Osteoblast (primary cell): ENCODE results near the gene ANO10. TPM values are rescaled to one million over a fixed set of nuclear protein-coding genes. Genes with fewer than 3 reads are reported as not detected.
"Not testable (repeated sequence)": the region's sequence is repeated elsewhere in the genome, so short reads cannot be mapped to it uniquely, and the experiment has no call there.

Source experiments
- DNase-seq: peaks from one replicate; pipeline ENCODE4 v3.0.0; 2011; ENCODE audit warnings: low spot score, mixed read lengths; ENCODE audit not compliant: insufficient read length; ENCODE audit errors: missing footprints
- H2AFZ ChIP-seq: 2 replicates; pipeline ENCODE4 v1.6.0; 2011; ENCODE audit warnings: mild to moderate bottlenecking, low read length
- H3K27ac ChIP-seq: 2 replicates; pipeline ENCODE4 v1.5.1; 2011; ENCODE audit warnings: mild to moderate bottlenecking, low read depth, low read length, moderate library complexity
- H3K27me3 ChIP-seq: 2 replicates; pipeline ENCODE4 v1.6.0; 2012; ENCODE audit warnings: mild to moderate bottlenecking, control low read depth, inconsistent platforms, low read length, moderate library complexity; ENCODE audit not compliant: insufficient read depth
- H3K36me3 ChIP-seq: 2 replicates; pipeline ENCODE4 v1.5.1; 2011; ENCODE audit warnings: mild to moderate bottlenecking, low read length, control low read depth, moderate library complexity; ENCODE audit not compliant: insufficient read depth
- H3K4me1 ChIP-seq: 2 replicates; pipeline ENCODE4 v1.5.1; 2011; ENCODE audit warnings: mild to moderate bottlenecking, low read length, control low read depth, moderate library complexity; ENCODE audit not compliant: insufficient read depth
- H3K4me2 ChIP-seq: 2 replicates; pipeline ENCODE4 v1.6.0; 2011; ENCODE audit warnings: mild to moderate bottlenecking, low read length; ENCODE audit not compliant: insufficient read depth
- H3K4me3 ChIP-seq: fragments of 200-600 bp; sonication (generic); 3 replicates; pipeline ENCODE4 v1.5.1; 2012; ENCODE audit warnings: mild to moderate bottlenecking, low read length, inconsistent platforms; ENCODE audit not compliant: insufficient read depth
- H3K79me2 ChIP-seq: 2 replicates; pipeline ENCODE4 v1.6.0; 2012; ENCODE audit warnings: mild to moderate bottlenecking, low read length, control low read depth, inconsistent platforms; ENCODE audit not compliant: insufficient read depth
- H3K9me3 ChIP-seq: 2 replicates; pipeline ENCODE4 v1.5.1; 2011; ENCODE audit warnings: low read depth, low read length, control low read depth
- H4K20me1 ChIP-seq: 2 replicates; pipeline ENCODE4 v1.6.0; 2012; ENCODE audit warnings: mild to moderate bottlenecking, low read length, control low read depth; ENCODE audit not compliant: insufficient read depth
- total RNA-seq: library from RNA; depleted of rRNA; stranded (reverse); fragments of >200 nt; gene quantifications from 2 replicates; pipeline ENCODE4 v1.2.3, GENCODE V29; 2012
- TF ChIP-seq, protein P1 (sequence below): IDR thresholded peaks from 2 replicates; pipeline ENCODE4 v1.5.1; 2011; ENCODE audit warnings: mild to moderate bottlenecking, low read depth, low read length, moderate library complexity; ENCODE audit errors: extremely low read depth

ANO10 gene
- total RNA-seq, 1 donor = 55.7 TPM

DNA sequence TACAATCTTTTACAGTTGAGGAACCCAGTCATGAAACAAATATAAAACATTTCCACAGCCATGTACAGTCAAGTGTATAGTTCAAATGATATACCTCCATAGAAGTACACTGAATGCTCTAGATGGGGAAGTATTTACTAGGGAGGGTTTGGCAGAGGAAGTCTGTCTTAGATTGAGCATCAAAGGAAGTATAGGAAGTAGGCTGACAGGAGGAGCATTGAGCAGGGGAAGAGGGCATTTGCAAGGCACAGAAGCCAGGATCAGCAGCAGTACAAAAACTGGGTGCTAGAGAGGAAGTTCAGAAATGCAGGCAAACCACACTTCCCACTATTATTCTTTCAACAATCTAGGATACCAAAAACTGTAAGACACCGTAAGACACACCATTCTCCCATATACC lies 122.6 kb downstream of the ANO10 start:
- Histone ChIP-seq H2AFZ (no peak overlapping the region), H3K27me3 (no peaks in the 10 kb centered on the region), H3K9me3 (no peaks in the 10 kb centered on the region), H3K27ac (no peak overlapping the region), H3K36me3 (no peaks in the 10 kb centered on the region), H3K79me2 (no peaks in the 10 kb centered on the region), H3K4me1 (no peaks in the 10 kb centered on the region), H3K4me3 (no peak overlapping the region), H4K20me1 (no peaks in the 10 kb centered on the region), H3K4me2 (no peak overlapping the region)
- no peak for DNase-seq
- TF ChIP-seq, protein P1, sequence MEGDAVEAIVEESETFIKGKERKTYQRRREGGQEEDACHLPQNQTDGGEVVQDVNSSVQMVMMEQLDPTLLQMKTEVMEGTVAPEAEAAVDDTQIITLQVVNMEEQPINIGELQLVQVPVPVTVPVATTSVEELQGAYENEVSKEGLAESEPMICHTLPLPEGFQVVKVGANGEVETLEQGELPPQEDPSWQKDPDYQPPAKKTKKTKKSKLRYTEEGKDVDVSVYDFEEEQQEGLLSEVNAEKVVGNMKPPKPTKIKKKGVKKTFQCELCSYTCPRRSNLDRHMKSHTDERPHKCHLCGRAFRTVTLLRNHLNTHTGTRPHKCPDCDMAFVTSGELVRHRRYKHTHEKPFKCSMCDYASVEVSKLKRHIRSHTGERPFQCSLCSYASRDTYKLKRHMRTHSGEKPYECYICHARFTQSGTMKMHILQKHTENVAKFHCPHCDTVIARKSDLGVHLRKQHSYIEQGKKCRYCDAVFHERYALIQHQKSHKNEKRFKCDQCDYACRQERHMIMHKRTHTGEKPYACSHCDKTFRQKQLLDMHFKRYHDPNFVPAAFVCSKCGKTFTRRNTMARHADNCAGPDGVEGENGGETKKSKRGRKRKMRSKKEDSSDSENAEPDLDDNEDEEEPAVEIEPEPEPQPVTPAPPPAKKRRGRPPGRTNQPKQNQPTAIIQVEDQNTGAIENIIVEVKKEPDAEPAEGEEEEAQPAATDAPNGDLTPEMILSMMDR = no peak

DNA sequence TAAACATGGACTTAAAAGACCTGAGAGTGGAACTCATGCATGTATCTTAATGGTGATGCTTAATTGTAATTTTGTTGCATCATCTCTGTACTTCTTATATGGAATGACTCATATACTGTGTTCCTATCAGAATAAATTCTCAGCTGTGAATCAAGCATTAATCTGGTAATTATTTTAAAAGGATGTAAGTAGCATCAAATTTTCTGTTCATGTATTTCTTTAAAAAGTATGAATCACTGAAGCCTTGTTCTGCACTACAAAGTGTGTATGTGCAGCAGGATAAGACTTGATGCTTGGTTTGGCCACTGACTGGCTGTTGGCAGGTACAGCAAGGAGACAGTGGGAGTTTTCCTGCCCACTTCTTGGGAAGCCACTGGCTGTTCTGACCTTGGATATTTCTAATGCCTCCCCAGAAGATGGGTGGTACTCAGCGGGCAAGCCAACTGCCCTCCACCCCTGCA lies 123.9 kb downstream of the ANO10 start:
- no peaks in the 10 kb centered on the region for H4K20me1 ChIP-seq
- TF ChIP-seq, protein P1 = no peak
- H3K79me2 ChIP-seq = no peaks in the 10 kb centered on the region
- no peak overlapping the region for H3K4me2 ChIP-seq
- no peak for DNase-seq
- no peaks in the 10 kb centered on the region for H3K4me1 ChIP-seq
- H2AFZ ChIP-seq = no peak overlapping the region
- H3K9me3 ChIP-seq = no peaks in the 10 kb centered on the region
- H3K27ac ChIP-seq = no peak overlapping the region
- H3K27me3 ChIP-seq = no peaks in the 10 kb centered on the region
- H3K4me3 ChIP-seq = no peak overlapping the region
- H3K36me3 ChIP-seq = no peaks in the 10 kb centered on the region

DNA sequence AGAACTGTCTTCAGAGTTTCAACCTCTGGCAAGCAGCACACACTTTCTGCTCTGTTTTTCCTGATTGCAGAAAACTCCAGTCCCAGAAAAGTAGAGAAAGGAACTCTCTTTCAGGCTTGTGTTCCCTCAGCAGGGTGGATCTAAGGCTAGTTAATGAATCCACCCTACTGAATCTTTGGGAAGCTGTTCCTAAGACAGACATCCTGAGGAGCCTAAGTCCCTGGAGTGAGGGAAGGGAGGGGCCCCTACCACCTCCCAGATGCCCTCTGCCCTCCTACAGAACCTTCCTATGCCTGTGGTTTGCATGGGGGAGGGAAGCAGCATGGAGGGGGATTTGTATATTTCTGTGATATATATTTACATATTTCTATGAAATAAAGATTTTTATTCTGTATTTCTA lies 124.4 kb downstream of the ANO10 start:
- no peak overlapping the region for H2AFZ ChIP-seq
- H3K27me3 ChIP-seq = no peaks in the 10 kb centered on the region
- H3K4me2 ChIP-seq = no peak overlapping the region
- H3K27ac ChIP-seq = no peak overlapping the region
- DNase-seq = no peak
- H3K36me3 ChIP-seq = no peaks in the 10 kb centered on the region
- H3K4me1 ChIP-seq = no peaks in the 10 kb centered on the region
- H3K79me2 ChIP-seq = no peaks in the 10 kb centered on the region
- no peaks in the 10 kb centered on the region for H3K9me3 ChIP-seq
- H4K20me1 ChIP-seq = no peaks in the 10 kb centered on the region
- TF ChIP-seq, protein P1 = no peak
- H3K4me3 ChIP-seq = no peak overlapping the region

DNA sequence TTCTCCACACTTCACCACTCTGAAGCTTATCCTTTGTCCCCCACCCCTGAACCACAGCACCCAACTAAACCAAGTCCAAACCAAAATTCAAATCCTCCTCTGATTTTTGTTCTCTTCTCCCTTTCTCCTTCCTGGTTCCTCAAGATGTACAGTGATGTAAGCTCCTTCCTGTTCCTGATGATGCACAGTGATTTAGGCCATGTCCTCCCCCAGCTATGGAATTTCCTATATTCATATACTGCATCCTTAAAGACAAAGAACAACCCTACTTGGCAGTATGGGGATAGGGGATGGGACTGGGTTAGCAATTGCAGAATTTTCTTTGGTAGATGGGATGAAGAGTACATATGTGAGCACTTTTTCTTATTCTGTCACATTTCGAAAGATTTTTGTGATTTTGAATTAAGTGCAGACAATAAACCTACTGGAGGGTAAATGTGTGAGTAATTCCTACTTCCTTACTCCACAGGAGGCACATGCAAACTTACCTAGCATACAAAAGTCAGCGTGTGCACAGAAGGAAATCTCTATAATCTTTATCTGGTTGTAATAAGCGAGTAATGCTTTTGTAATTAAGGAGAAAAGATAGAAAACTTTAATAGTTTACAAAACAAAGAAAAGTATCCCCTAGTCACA lies 125.0 kb downstream of the ANO10 start:
- Histone ChIP-seq H4K20me1 (no peaks in the 10 kb centered on the region), H2AFZ (no peak overlapping the region), H3K4me2 (no peak overlapping the region), H3K9me3 (no peaks in the 10 kb centered on the region), H3K27me3 (no peaks in the 10 kb centered on the region), H3K36me3 (no peaks in the 10 kb centered on the region), H3K79me2 (no peaks in the 10 kb centered on the region), H3K4me3 (no peak overlapping the region), H3K4me1 (no peaks in the 10 kb centered on the region), H3K27ac (no peak overlapping the region)
- TF ChIP-seq, protein P1 = no peak
- DNase-seq = no peak

DNA sequence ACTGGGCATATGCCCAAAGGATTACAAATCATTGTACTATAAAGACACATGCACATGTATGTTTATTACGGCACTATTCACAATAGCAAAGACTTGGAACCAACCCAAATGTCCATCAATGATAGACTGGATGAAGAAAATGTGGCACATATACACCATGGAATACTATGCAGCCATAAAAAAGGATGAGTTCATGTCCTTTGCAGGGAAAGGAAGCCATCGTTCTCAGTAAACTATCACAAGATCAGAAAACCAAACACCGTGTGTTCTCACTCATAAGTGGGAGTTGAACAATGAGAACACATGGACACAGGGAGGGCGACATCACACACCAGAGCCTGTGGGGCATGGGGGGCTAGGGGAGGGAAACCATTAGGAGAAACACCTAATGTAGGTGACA lies 128.9 kb downstream of the ANO10 start:
- not testable (repeated sequence) for H3K4me1 ChIP-seq, H3K79me2 ChIP-seq, H3K27me3 ChIP-seq, DNase-seq, H3K4me2 ChIP-seq, H4K20me1 ChIP-seq, H3K27ac ChIP-seq, H3K9me3 ChIP-seq, H3K4me3 ChIP-seq, H2AFZ ChIP-seq, H3K36me3 ChIP-seq

DNA sequence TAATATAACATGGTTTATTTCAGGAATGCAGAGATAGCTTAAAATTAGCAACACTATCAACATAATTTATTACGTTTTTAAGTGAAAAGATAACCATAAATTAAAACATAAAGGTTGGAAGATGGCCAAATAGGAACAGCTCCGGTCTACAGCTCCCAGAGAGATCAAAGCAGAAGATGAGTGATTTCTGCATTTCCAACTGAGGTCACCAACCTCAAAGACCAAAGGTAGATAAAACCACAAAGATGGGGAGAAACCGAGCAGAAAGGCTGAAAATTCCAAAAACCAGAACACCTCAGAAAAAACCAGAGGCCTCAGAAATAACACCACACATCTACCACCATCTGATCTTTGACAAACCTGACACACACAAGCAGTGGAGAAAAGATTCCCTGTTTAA lies 130.0 kb downstream of the ANO10 start:
- not testable (repeated sequence) for DNase-seq, H2AFZ ChIP-seq, H3K79me2 ChIP-seq, H3K4me2 ChIP-seq, H3K4me3 ChIP-seq, H3K4me1 ChIP-seq, H3K27me3 ChIP-seq, H3K36me3 ChIP-seq, H4K20me1 ChIP-seq, H3K9me3 ChIP-seq, H3K27ac ChIP-seq
